Skin of body (tissue), 2 donors: ENCODE results near the gene PDP2. TPM values are rescaled to one million over a fixed set of nuclear protein-coding genes. Genes with fewer than 3 reads are reported as not detected.

ENCODE experiments used
- DNase-seq: peaks from one replicate; lab custom pipeline; 2025; lab: John Stamatoyannopoulos, UW
- total RNA-seq: library from RNA; depleted of rRNA; stranded (reverse); fragments of >200 nt; gene quantifications from one replicate; pipeline ENCODE4 v1.2.3, GENCODE V29; 2014

PDP2 gene
- total RNA-seq, 1 donor from 2014 or later, result 7.4 TPM

GRCh38 chr16:66903544-66904427, 23.5 kb downstream of the PDP2 start:
- no peak for DNase-seq

GRCh38 chr16:66904428-66904845, 24.1 kb downstream of the PDP2 start:
- DNase-seq, result no peak

- DNase-seq, result no peak
Observed at GRCh38 chr16:66904846-66905632, 24.7 kb downstream of the PDP2 start.

GRCh38 chr16:66905633-66906539, 25.6 kb downstream of the PDP2 start:
- DNase-seq, result no peak

GRCh38 chr16:66906916-66907836, 26.9 kb downstream of the PDP2 start:
- no peak for DNase-seq

- no peak for DNase-seq
Observed at GRCh38 chr16:66908116-66908515, 27.8 kb downstream of the PDP2 start.

GRCh38 chr16:66908762-66909559, 28.6 kb downstream of the PDP2 start:
- DNase-seq, result no peak

GRCh38 chr16:66910175-66910940, 30.0 kb downstream of the PDP2 start:
- DNase-seq, result no peak

GRCh38 chr16:66911112-66911511, 30.8 kb downstream of the PDP2 start:
- DNase-seq, result no peak

- DNase-seq, result no peak
Observed at GRCh38 chr16:66911801-66912200, 31.5 kb downstream of the PDP2 start.

GRCh38 chr16:66913081-66913480, 32.8 kb downstream of the PDP2 start:
- DNase-seq, result no peak

- DNase-seq, result no peak
Observed at GRCh38 chr16:66913711-66914110, 33.4 kb downstream of the PDP2 start.

- no peak for DNase-seq
Observed at GRCh38 chr16:66914541-66914940, 34.2 kb downstream of the PDP2 start.

- no peak for DNase-seq
Observed at GRCh38 chr16:66915041-66915440, 34.7 kb downstream of the PDP2 start.

GRCh38 chr16:66916518-66916917, 36.2 kb downstream of the PDP2 start:
- DNase-seq, result no peak

- DNase-seq, result no peak
Observed at GRCh38 chr16:66917741-66918140, 37.4 kb downstream of the PDP2 start.

- no peak for DNase-seq
Observed at GRCh38 chr16:66918355-66918754, 38.0 kb downstream of the PDP2 start.

- DNase-seq, result no peak
Observed at GRCh38 chr16:66918803-66919568, 38.7 kb downstream of the PDP2 start, which contains the start of gene CDH16. Gene CDH16, minus strand, starts transcription at chr16:66918885. Its CDS starts 820 bp downstream, at chr16:66918065.
